ENCODE data around the gene GABPA. TPM values are rescaled to one million over a fixed set of nuclear protein-coding genes. Genes with fewer than 3 reads are reported as not detected.
"Not testable (repeated sequence)": the region's sequence is repeated elsewhere in the genome, so short reads cannot be mapped to it uniquely, and the experiment has no call there.

The GABPA gene
- polyA plus RNA-seq (2012; ENCODE audit: low read depth, missing spikeins) = 7.5 TPM

DNA sequence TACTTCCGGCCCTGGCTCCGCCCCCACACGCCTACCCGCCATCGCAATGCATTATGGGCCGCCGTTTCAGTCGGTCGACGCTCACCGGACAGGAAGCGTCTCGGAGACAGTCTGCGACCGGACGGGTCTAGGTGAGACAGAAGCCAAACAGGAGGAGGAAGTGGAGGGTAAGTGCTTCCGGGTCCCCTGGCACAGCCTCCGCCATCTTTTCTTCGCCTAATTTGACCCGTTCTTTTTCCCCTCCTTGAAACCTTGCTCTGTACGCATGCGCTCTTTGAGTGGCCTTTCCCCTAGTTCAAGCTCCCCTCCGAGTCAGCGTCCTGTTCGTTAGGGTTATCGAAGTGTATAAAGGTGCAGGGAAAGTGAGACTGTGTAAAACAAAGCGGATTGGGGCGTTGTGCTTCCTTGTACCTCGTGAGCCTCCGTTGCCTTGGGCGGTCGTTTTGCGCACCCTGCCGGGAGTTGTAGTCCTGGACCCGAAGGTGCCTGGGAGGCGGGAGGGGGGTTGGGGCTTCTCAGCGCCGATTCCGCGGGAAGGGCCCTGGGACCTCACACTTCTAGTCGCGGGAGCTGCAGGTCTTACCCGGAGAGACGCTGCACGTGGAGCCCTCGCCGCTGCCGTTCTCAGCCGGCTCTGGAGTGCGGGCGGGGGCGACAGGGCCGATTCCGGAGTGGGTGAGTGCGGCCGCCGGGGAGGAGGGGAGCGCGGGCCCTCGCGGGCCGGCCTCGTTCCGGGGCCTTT, at the start of gene GABPA, which contains the start of gene ATP5PF:
TSS of gene GABPA (plus strand) at position 69 of the 742 bp plus-strand sequence. CDS start 6,627 bp downstream, outside the sequence.
TSS of gene ATP5PF (minus strand) at position 1 of the 742 bp plus-strand sequence. CDS start 5,110 bp downstream, outside the sequence.
- FAIRE-seq = peak; percentile 99

DNA sequence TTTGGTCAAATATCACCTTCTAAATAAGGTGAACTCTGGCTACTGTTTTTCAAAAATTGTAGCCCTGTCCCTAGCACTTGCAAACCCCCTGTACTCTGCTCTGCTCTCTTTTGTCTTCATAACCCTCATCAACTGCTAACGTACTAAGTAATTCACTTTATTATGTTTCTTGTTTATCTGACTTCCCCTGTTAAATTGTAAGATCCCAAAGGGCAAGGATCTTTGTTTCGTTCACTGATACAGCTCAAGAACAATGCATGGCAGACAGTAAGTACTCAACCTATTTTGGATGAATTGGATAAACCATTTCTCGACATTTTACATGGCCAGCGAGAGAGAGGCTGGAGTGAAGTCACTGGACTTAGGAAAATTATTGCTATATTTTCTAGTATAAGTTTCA, 47.0 kb upstream of the GABPA start:
- no peak for FAIRE-seq

More for the DNA sequence above, at the start of gene GABPA, which contains the start of gene ATP5PF:
- DNase-seq (ENCODE audit: insufficient read length, low spot score) = peak; percentile 55
- peak; percentile 86; the same call in 1 of the 2 replicates for TF ChIP-seq POU2F2 (IDR thresholded peaks at IDR 0.05; ENCODE audit: low read depth, low read length)
- no peak for TF ChIP-seq PAX5 (IDR thresholded peaks at IDR 0.05; ENCODE audit: insufficient read depth, low read length, severe bottlenecking)
- peak; percentile 91; the same call in 1 of the 2 replicates for TF ChIP-seq TAF1 (IDR thresholded peaks at IDR 0.05; ENCODE audit: low read depth, low read length)
- peak; percentile 69 for TF ChIP-seq SPI1 (IDR thresholded peaks at IDR 0.05; ENCODE audit: low read depth, low read length)
- peak; percentile 95 for TF ChIP-seq POLR2AphosphoS5 (IDR thresholded peaks at IDR 0.05; ENCODE audit: low read depth, low read length)
- TF ChIP-seq POLR2A (IDR thresholded peaks at IDR 0.05; ENCODE audit: low read depth, low read length) = peak; percentile 95

DNA sequence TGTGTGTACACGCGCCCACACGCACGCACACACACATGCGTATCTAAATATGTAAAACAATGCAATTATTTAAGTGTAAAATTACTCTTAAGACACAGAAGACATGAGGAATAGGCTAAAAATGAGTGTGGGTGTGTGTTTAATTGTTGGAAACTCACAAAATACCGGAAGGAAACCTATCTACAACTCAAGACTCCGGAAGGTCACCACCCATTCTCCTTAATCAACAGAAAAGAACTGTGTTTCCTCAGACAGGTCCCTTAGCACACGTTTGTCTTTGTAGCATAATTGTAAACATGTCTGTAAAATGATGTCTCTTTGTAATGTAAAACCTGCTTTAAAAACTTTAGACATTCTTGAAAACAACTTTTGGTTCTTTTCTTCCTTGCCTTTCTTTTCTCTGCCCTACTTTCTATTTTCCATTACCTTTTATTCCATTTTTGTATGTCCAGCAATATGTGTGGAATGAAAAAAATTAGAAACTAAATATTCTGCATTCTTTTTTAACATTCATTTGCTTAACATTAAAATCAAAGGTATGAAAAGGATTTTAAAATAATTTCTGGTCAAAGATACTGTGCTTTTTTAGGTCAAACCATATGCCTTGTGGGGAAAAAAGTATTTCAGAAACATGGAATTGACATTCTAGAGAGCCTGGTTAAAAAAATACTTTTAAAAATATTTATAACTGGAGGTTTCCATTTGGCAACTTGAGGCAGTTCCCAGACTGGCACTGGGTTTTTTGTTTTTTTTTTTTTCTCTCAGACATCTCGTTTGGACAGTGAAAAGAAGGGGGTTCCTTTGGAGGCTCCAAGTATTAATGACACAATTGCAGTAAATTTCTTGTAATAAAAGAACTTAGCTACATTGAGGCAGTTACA, 46.3 kb upstream of the GABPA start:
- FAIRE-seq (no peak), DNase-seq (ENCODE audit: insufficient read length, low spot score) (no peak)
- TF ChIP-seq PAX5 (IDR thresholded peaks at IDR 0.05; ENCODE audit: insufficient read depth, low read length, severe bottlenecking) (no peak), POLR2AphosphoS5 (IDR thresholded peaks at IDR 0.05; ENCODE audit: low read depth, low read length) (no peak), POU2F2 (IDR thresholded peaks at IDR 0.05; ENCODE audit: low read depth, low read length) (no peak), POLR2A (IDR thresholded peaks at IDR 0.05; ENCODE audit: low read depth, low read length) (no peak)

More for the DNA sequence above, 47.0 kb upstream of the GABPA start:
- no peak for DNase-seq (ENCODE audit: insufficient read length, low spot score)
- TF ChIP-seq POLR2A (IDR thresholded peaks at IDR 0.05; ENCODE audit: low read depth, low read length) = no peak
- TF ChIP-seq SPI1 (IDR thresholded peaks at IDR 0.05; ENCODE audit: low read depth, low read length) = no peak
- TF ChIP-seq POLR2AphosphoS5 (IDR thresholded peaks at IDR 0.05; ENCODE audit: low read depth, low read length) = no peak
- TF ChIP-seq PAX5 (IDR thresholded peaks at IDR 0.05; ENCODE audit: insufficient read depth, low read length, severe bottlenecking) = no peak
- no peak for TF ChIP-seq TAF1 (IDR thresholded peaks at IDR 0.05; ENCODE audit: low read depth, low read length)
- no peak for TF ChIP-seq POU2F2 (IDR thresholded peaks at IDR 0.05; ENCODE audit: low read depth, low read length)

DNA sequence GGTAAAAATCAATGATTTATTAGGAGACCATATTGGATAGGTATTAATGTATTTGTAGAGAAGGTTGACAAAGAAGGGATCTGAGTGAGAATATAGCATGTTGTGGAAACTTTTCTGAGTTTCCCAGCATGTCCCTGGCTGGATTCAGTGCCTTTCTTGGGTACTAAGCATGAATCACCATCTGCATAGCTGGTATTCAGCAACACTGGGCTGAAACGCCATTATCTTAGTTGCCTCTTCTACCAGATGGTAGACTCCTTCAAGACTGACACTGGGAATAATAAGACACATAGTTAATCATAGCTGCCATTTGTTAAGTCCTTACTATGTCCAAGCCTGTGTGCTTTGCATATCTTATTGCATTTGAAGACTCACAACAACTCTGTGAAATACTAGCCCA, 45.5 kb upstream of the GABPA start:
- FAIRE-seq (no peak), DNase-seq (ENCODE audit: insufficient read length, low spot score) (no peak)
- TF ChIP-seq POLR2A (IDR thresholded peaks at IDR 0.05; ENCODE audit: low read depth, low read length) (no peak), POLR2AphosphoS5 (IDR thresholded peaks at IDR 0.05; ENCODE audit: low read depth, low read length) (no peak), POU2F2 (IDR thresholded peaks at IDR 0.05; ENCODE audit: low read depth, low read length) (no peak), PAX5 (IDR thresholded peaks at IDR 0.05; ENCODE audit: insufficient read depth, low read length, severe bottlenecking) (no peak), SPI1 (IDR thresholded peaks at IDR 0.05; ENCODE audit: low read depth, low read length) (no peak), TAF1 (IDR thresholded peaks at IDR 0.05; ENCODE audit: low read depth, low read length) (no peak)

DNA sequence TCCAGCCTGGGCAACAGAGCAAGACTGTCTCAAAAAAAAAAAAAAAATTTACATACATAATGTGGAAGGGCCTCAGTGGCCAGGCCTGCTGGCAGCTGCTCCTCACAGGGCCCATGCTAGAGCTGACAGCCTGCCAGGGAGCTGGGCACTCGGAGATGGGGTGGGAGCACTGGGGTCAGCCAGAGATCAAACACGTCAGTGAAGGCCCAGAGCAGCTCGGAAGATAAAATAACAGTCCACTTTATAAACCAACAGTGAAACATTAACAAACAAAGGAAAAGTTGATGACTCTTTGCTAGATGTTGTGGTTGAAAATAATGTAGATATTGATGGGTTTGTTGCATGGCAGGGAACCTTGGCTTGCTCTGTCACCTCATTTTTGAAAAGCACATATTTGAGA, 42.8 kb upstream of the GABPA start:
- DNase-seq (ENCODE audit: insufficient read length, low spot score) (no peak), FAIRE-seq (no peak)
- TF ChIP-seq POLR2AphosphoS5 (IDR thresholded peaks at IDR 0.05; ENCODE audit: low read depth, low read length) (no peak), SPI1 (IDR thresholded peaks at IDR 0.05; ENCODE audit: low read depth, low read length) (no peak), POLR2A (IDR thresholded peaks at IDR 0.05; ENCODE audit: low read depth, low read length) (no peak), POU2F2 (IDR thresholded peaks at IDR 0.05; ENCODE audit: low read depth, low read length) (no peak), PAX5 (IDR thresholded peaks at IDR 0.05; ENCODE audit: insufficient read depth, low read length, severe bottlenecking) (no peak), TAF1 (IDR thresholded peaks at IDR 0.05; ENCODE audit: low read depth, low read length) (no peak)

DNA sequence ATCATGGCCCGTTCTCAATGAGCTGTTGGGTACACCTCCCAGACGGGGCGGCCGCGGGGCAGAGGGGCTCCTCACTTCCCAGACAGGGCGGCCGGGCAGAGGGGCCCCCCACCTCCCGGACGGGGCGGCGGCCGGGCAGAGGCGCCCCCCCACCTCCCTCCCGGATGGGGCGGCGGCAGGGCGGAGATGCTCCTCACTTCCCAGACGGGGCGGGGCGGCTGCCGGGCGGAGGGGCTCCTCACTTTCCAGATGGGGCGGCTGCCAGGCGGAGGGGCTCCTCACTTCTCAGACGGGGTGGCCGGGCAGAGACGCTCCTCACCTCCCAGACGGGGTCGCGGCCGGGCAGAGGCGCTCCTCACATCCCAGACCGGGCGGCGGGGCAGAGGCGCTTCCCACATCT, 39.3 kb upstream of the GABPA start:
- not testable (repeated sequence) for FAIRE-seq; DNase-seq (ENCODE audit: insufficient read length, low spot score)

DNA sequence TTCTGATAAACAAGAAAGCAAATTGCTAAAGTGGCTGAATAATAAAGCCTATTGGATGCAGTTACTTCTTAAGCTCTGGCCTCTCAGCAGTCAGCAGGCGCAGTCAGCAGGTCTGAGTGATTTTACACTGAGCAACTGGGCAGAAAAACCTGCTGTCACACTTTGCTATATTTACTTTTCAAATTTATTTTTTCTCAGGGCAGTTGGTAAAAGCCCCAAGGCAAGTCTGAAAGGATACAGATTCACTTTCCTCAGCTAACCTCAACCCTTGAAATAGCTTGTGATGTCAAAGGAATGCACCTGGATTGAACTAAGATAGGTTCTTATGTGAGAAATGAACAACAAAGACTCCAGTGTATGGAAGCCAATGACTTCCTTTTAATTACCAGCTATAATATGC, 34.0 kb upstream of the GABPA start:
- no peak for FAIRE-seq
- no peak for DNase-seq (ENCODE audit: insufficient read length, low spot score)
- no peak for TF ChIP-seq POU2F2 (IDR thresholded peaks at IDR 0.05; ENCODE audit: low read depth, low read length)
- no peak for TF ChIP-seq SPI1 (IDR thresholded peaks at IDR 0.05; ENCODE audit: low read depth, low read length)
- TF ChIP-seq POLR2AphosphoS5 (IDR thresholded peaks at IDR 0.05; ENCODE audit: low read depth, low read length) = no peak
- no peak for TF ChIP-seq PAX5 (IDR thresholded peaks at IDR 0.05; ENCODE audit: insufficient read depth, low read length, severe bottlenecking)
- TF ChIP-seq TAF1 (IDR thresholded peaks at IDR 0.05; ENCODE audit: low read depth, low read length) = no peak
- TF ChIP-seq POLR2A (IDR thresholded peaks at IDR 0.05; ENCODE audit: low read depth, low read length) = no peak

DNA sequence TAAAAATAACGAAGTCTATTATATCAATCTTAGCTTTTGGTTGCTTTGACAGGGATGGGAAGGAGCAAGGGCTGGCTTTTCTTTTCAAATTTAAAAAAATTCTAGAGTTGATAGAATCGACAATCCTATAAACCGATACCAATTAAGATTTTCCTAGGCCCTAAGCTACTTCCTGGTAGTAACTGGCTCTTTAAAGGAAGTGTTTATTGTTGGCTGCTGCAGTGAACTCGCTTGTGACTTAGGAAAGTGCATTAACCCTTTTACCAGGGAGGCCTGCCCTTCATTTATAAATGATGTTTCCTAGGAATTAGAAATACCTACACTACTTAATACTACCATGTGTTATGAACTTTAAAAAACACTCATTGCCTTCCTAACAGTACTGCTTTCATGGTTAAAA, 33.2 kb upstream of the GABPA start:
- TF ChIP-seq POU2F2 (IDR thresholded peaks at IDR 0.05; ENCODE audit: low read depth, low read length) (no peak), PAX5 (IDR thresholded peaks at IDR 0.05; ENCODE audit: insufficient read depth, low read length, severe bottlenecking) (no peak)
- no peak for FAIRE-seq

DNA sequence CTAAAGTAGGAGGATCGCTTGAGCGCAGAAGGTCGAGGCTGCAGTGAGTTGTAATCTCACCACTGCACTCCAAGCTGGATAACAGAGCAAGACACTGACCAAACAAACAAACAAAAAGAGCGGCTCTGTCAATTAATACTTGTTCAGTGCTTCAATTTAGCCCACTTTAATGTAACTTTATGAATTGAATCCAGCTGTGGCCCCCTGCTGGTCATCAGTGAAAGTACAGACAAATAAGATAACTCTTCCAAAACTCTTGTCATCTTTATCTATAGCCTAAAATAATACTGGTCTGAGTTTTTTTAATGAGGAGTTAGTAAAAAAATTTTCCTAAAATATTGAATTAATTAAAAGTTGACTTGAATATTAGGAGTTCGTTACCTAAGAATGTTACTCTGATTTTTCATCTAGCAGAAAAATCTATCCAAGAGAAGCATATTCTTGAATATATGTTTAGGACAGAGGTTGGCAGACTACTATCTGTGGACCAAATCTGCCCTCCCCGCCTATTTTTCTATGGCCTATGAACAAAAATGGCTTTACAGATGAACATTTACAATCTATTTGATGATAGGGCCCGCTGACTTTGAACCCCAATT, 26.2 kb upstream of the GABPA start:
- TF ChIP-seq TAF1 (IDR thresholded peaks at IDR 0.05; ENCODE audit: low read depth, low read length) = no peak
- no peak for TF ChIP-seq POLR2AphosphoS5 (IDR thresholded peaks at IDR 0.05; ENCODE audit: low read depth, low read length)
- no peak for TF ChIP-seq SPI1 (IDR thresholded peaks at IDR 0.05; ENCODE audit: low read depth, low read length)
- no peak for TF ChIP-seq POLR2A (IDR thresholded peaks at IDR 0.05; ENCODE audit: low read depth, low read length)
- FAIRE-seq (peak; percentile 54), DNase-seq (ENCODE audit: insufficient read length, low spot score) (no peak)

More for the DNA sequence above, 33.2 kb upstream of the GABPA start:
- DNase-seq (ENCODE audit: insufficient read length, low spot score) = no peak

Measured in GM12891 (cell line).